Medulla oblongata (tissue), 1 donor: ENCODE measurements around the gene CLNK.
"Not testable (repeated sequence)": the region's sequence is repeated elsewhere in the genome, so short reads cannot be mapped to it uniquely, and the experiment has no call there.

Experiments used
- DNase-seq: peaks from one replicate; pipeline ENCODE4 v3.0.0-alpha.2; 2015; ENCODE audit errors: extremely low spot score

Gene CLNK

GRCh38 chr4:10661047-10661446 is 23.5 kb downstream of the CLNK start:
- DNase-seq = no peak

GRCh38 chr4:10659251-10659650 is 25.3 kb downstream of the CLNK start:
- no peak for DNase-seq

GRCh38 chr4:10656988-10657387 is 27.6 kb downstream of the CLNK start:
- no peak for DNase-seq

- no peak for DNase-seq
Observed at GRCh38 chr4:10656420-10656819, 28.1 kb downstream of the CLNK start.

- DNase-seq = no peak
Observed at GRCh38 chr4:10655968-10656367, 28.6 kb downstream of the CLNK start.

- DNase-seq = no peak
Observed at GRCh38 chr4:10648479-10648878, 36.1 kb downstream of the CLNK start.

GRCh38 chr4:10647846-10648245 is 36.7 kb downstream of the CLNK start:
- no peak for DNase-seq

GRCh38 chr4:10643600-10644425 is 40.8 kb downstream of the CLNK start:
- no peak for DNase-seq

GRCh38 chr4:10640561-10641201 is 43.9 kb downstream of the CLNK start:
- DNase-seq = peak; percentile 82

GRCh38 chr4:10639664-10640063 is 44.9 kb downstream of the CLNK start:
- DNase-seq = no peak

- DNase-seq = peak; percentile 31
Observed at GRCh38 chr4:10639100-10639499, 45.5 kb downstream of the CLNK start.

GRCh38 chr4:10635091-10635490 is 49.5 kb downstream of the CLNK start:
- DNase-seq = peak; percentile 71

- no peak for DNase-seq
Observed at GRCh38 chr4:10629394-10629793, 55.2 kb downstream of the CLNK start.

- DNase-seq = no peak
Observed at GRCh38 chr4:10625131-10625530, 59.4 kb downstream of the CLNK start.

GRCh38 chr4:10623862-10624261 is 60.7 kb downstream of the CLNK start:
- no peak for DNase-seq

- DNase-seq = no peak
Observed at GRCh38 chr4:10623241-10623640, 61.3 kb downstream of the CLNK start.

GRCh38 chr4:10622728-10623127 is 61.8 kb downstream of the CLNK start:
- no peak for DNase-seq

GRCh38 chr4:10620935-10621488 is 63.6 kb downstream of the CLNK start:
- DNase-seq = no peak

GRCh38 chr4:10619855-10620254 is 64.7 kb downstream of the CLNK start:
- no peak for DNase-seq

- DNase-seq = no peak
Observed at GRCh38 chr4:10619220-10619619, 65.3 kb downstream of the CLNK start.

GRCh38 chr4:10614926-10615325 is 69.6 kb downstream of the CLNK start:
- not testable (repeated sequence) for DNase-seq

- DNase-seq = no peak
Observed at GRCh38 chr4:10613926-10614478, 70.6 kb downstream of the CLNK start.

- DNase-seq = no peak
Observed at GRCh38 chr4:10612476-10612875, 72.1 kb downstream of the CLNK start.
